IgD-negative memory B cell (primary cell): ENCODE results near the gene SPATA31C1. TPM values are rescaled to one million over a fixed set of nuclear protein-coding genes. Genes with fewer than 3 reads are reported as not detected.

Experiments
- polyA plus RNA-seq: library from polyadenylated mRNA; unstranded; fragments of 300-500 nt; fragmentation: Illumina TruSeq; gene quantifications from one replicate; pipeline ENCODE4 v1.2.3, GENCODE V29; 2021

SPATA31C1 gene
- polyA plus RNA-seq, 1 donor from 2014 or later = not detected

Other genes with a start within 250 kb of the SPATA31C1 start
- 1.4 TPM for gene CTSL, start 191.8 kb upstream of the SPATA31C1 start, polyA plus RNA-seq
- gene SPATA31E1, start 35.1 kb upstream of the SPATA31C1 start, polyA plus RNA-seq = not detected
- 0.29 TPM for gene CDK20, start 56.6 kb downstream of the SPATA31C1 start, polyA plus RNA-seq
- gene SPATA31C2, start 220.5 kb downstream of the SPATA31C1 start, polyA plus RNA-seq = not detected